ENCODE results near the gene OR5D13. TPM values are rescaled to one million over a fixed set of nuclear protein-coding genes. Genes with fewer than 3 reads are reported as not detected.

Gene OR5D13
- total RNA-seq, 3 donors from 2014 or later: not detected

- Histone ChIP-seq H3K4me3 (no peak within 1 kb of the TSS), H3K27ac (no peak within 1 kb of the TSS), H3K27me3 (no peaks in the 10 kb centered on the region), H3K4me1 (no peaks in the 10 kb centered on the region), H3K9me3 (peaks cover 0 to 5% of the 10 kb centered on the region in 2 donors), H3K36me3 (no peaks in the 10 kb centered on the region)
- DNase-seq (ENCODE audit: low spot score in 2 of 2): no peak
- intact Hi-C loops (cut with DNase I; ENCODE audit: low total_unique reads): no loop called here
- TF ChIP-seq POLR2AphosphoS5 (IDR thresholded peaks at IDR 0.05): no peak
- no peak for TF ChIP-seq CTCF (IDR thresholded peaks at IDR 0.05)
- TF ChIP-seq POLR2A (IDR thresholded peaks at IDR 0.05): no peak
Observed at GRCh38 chr11:55795256-55795655, 22.0 kb downstream of the OR5D13 start, which contains the start of gene OR5D14. TSS of gene OR5D14 (plus strand) at chr11:55795556. CDS start at chr11:55795556, 0 bp downstream.

GRCh38 chr11:55806248-55806647 is 33.0 kb downstream of the OR5D13 start:
- no peak for DNase-seq (ENCODE audit: low spot score in 2 of 2)
- H3K9me3 ChIP-seq: peaks cover 7 to 26% of the 10 kb centered on the region in 2 donors
- intact Hi-C loops (cut with DNase I; ENCODE audit: low total_unique reads): no loop called here
- no peak overlapping the region for H3K4me3 ChIP-seq
- H3K27me3 ChIP-seq: no peaks in the 10 kb centered on the region
- no peaks in the 10 kb centered on the region for H3K36me3 ChIP-seq
- no peak for TF ChIP-seq CTCF (IDR thresholded peaks at IDR 0.05)
- no peak for TF ChIP-seq POLR2A (IDR thresholded peaks at IDR 0.05)
- no peak for TF ChIP-seq POLR2AphosphoS5 (IDR thresholded peaks at IDR 0.05)
- no peaks in the 10 kb centered on the region for H3K4me1 ChIP-seq
- no peak overlapping the region for H3K27ac ChIP-seq

GRCh38 chr11:55811067-55811466 is 37.8 kb downstream of the OR5D13 start, which contains the start of gene OR5L1:
TSS of gene OR5L1 (plus strand) at chr11:55811367. CDS start at chr11:55811467, 100 bp downstream.
- no peak within 1 kb of the TSS for H3K4me3 ChIP-seq
- H3K27ac ChIP-seq: no peak within 1 kb of the TSS
- H3K27me3 ChIP-seq: no peaks in the 10 kb centered on the region
- peaks cover 2 to 16% of the 10 kb centered on the region in 2 donors for H3K9me3 ChIP-seq
- H3K36me3 ChIP-seq: no peaks in the 10 kb centered on the region
- no peak for TF ChIP-seq CTCF (IDR thresholded peaks at IDR 0.05)
- no peak for TF ChIP-seq POLR2AphosphoS5 (IDR thresholded peaks at IDR 0.05)
- no peak for TF ChIP-seq POLR2A (IDR thresholded peaks at IDR 0.05)
- no peak for DNase-seq (ENCODE audit: low spot score in 2 of 2)
- intact Hi-C loops (cut with DNase I; ENCODE audit: low total_unique reads): no loop called here
- no peaks in the 10 kb centered on the region for H3K4me1 ChIP-seq

GRCh38 chr11:55819330-55819729 is 46.1 kb downstream of the OR5D13 start, which contains the start of gene OR5D18:
TSS of gene OR5D18 (plus strand) at chr11:55819630. CDS start at chr11:55819630, 0 bp downstream.
- intact Hi-C loops (cut with DNase I; ENCODE audit: low total_unique reads): no loop called here
- TF ChIP-seq POLR2A (IDR thresholded peaks at IDR 0.05): no peak
- TF ChIP-seq POLR2AphosphoS5 (IDR thresholded peaks at IDR 0.05): no peak
- no peak for TF ChIP-seq CTCF (IDR thresholded peaks at IDR 0.05)
- no peak for DNase-seq (ENCODE audit: low spot score in 2 of 2)

More at GRCh38 chr11:55819330-55819729, 46.1 kb downstream of the OR5D13 start, which contains the start of gene OR5D18:
- Histone ChIP-seq H3K27ac (no peak within 1 kb of the TSS), H3K4me3 (no peak within 1 kb of the TSS), H3K27me3 (no peaks in the 10 kb centered on the region), H3K4me1 (no peaks in the 10 kb centered on the region), H3K9me3 (peaks cover 0 to 5% of the 10 kb centered on the region in 2 donors), H3K36me3 (no peaks in the 10 kb centered on the region)

Other genes with a start within 250 kb of the OR5D13 start
- gene OR4C15, start 219.0 kb upstream of the OR5D13 start, total RNA-seq: not detected
- gene OR4C16, start 201.3 kb upstream of the OR5D13 start, total RNA-seq: not detected
- gene OR4C11, start 165.8 kb upstream of the OR5D13 start, total RNA-seq: not detected
- not detected for gene OR4P4, start 138.3 kb upstream of the OR5D13 start, total RNA-seq
- gene OR4S2, start 125.1 kb upstream of the OR5D13 start, total RNA-seq: not detected
- gene OR4C6, start 111.2 kb upstream of the OR5D13 start, total RNA-seq: not detected
- not detected for gene OR5D14, start 22.1 kb downstream of the OR5D13 start, total RNA-seq
- not detected for gene OR5L1, start 37.9 kb downstream of the OR5D13 start, total RNA-seq
- not detected for gene OR5D18, start 46.2 kb downstream of the OR5D13 start, total RNA-seq
- not detected for gene OR5L2, start 53.8 kb downstream of the OR5D13 start, total RNA-seq
- gene OR5D16, start 65.3 kb downstream of the OR5D13 start, total RNA-seq: not detected
- not detected for gene TRIM51, start 109.9 kb downstream of the OR5D13 start, total RNA-seq
- gene OR5W2, start 141.1 kb downstream of the OR5D13 start, total RNA-seq: not detected
- not detected for gene OR5I1, start 163.0 kb downstream of the OR5D13 start, total RNA-seq
- not detected for gene OR10AG1, start 196.5 kb downstream of the OR5D13 start, total RNA-seq
- not detected for gene OR5F1, start 221.2 kb downstream of the OR5D13 start, total RNA-seq

All from breast epithelium (tissue), 4 donors.